GM21576 (cell line): ENCODE data around the gene LRRC38.

Source experiments
- ATAC-seq: cut with Tn5 transposase; IDR thresholded peaks from one replicate; pipeline ENCODE4 v1.9.1; 2021; ENCODE audit warnings: mild to moderate bottlenecking, moderate library complexity; ENCODE audit not compliant: unreplicated experiment

The LRRC38 gene

DNA sequence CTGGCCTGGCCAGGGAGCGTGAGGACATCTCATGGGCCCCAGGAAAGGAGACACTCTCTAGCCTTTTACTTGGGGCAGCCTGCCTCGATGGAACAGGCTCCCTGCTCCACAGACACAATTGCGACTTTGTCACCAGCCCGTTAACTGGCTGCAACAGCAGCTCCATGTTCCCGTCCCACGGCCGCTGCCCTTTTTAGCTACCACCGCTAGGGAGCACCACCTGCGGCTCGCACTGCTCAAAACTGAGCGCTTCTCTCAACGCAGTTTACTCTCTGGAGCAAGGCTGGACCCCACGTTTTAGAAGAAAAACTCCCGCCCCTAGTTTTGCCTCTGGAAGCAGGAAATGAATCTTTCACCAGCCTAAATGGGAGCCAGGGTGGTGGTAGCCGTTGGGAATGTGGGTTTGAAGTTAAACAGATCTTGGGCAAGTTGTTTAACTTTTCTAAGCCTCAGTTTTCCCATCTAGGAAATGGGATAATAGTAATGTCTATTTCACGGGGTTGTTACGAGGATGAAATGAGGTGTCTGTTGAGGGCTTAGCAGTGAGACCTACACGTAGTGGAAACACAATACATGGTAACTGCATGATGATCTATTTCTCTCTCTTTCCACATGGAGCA lies 3.5 kb upstream of the LRRC38 start:
- ATAC-seq = no peak

GRCh38 chr1:13516606-13517005 lies 2.8 kb upstream of the LRRC38 start:
- ATAC-seq = no peak

GRCh38 chr1:13514821-13515220 lies 1.0 kb upstream of the LRRC38 start:
- no peak for ATAC-seq

GRCh38 chr1:13513063-13513894 lies 524 bp downstream of the LRRC38 start:
- ATAC-seq = no peak

DNA sequence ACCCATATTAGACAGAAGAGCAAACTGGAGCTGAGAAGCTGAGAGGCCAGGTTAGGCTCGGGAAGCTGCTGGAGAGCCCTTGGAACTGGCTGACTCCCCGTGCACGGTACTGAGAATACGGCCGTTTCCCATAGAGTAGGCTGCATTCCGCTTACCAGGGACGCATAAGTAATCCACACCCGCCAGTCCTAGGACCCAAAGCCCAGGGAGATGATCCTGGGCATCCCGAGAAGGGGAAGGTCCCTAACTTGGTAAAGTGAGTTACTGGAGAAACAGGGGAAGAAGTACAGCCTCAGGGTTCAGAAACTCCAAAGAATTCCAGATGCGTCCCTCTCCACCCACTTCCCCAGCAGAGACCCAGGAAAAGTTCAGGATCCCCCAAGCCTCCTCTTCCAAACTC lies 1.3 kb downstream of the LRRC38 start:
- ATAC-seq = no peak

GRCh38 chr1:13510499-13510898 lies 3.3 kb downstream of the LRRC38 start:
- ATAC-seq = no peak

- no peak for ATAC-seq
These were observed 6.7 kb downstream of the LRRC38 start for GRCh38 chr1:13507075-13507474.

- no peak for ATAC-seq
These were observed 8.8 kb downstream of the LRRC38 start for GRCh38 chr1:13505020-13505419.

GRCh38 chr1:13500806-13501205 lies 13.0 kb downstream of the LRRC38 start:
- no peak for ATAC-seq

DNA sequence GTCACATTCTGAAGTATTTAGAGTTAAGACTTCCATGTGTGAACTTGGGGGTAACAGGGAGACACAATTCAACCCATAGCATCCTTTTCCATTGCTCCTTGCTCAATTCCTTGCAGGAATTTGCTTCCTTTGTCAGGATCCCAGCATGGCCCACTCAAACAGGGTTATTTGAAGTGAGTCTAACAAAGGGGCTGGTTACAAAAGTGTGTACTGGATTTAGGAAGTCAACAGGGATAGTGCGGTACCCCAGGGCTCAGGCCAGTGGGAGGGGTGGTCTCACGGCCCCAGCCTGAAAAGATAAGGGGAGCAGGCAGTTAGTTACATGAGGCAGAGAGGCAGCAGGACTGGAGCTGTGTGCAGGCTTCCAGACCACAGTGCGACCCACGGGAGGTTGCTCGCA lies 14.4 kb downstream of the LRRC38 start:
- no peak for ATAC-seq

DNA sequence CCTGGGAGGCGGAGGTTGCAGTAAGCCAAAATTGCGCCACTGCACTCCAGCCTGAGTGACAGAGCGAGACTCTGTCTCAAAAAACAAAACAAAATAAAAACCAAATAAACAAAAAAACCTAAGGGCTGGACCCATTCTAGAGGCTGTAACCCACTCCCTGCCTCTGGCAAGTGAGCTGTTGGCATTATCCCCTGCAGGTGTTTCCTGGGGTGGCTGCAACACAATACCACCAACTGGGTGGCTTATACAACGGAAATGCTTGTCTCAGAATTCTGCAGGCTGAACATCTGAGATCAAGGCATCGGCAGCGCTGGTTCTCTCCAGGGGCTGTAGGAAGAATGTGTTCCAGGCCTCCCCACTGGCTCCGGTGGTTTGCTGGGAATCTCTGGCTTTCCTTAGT lies 15.2 kb downstream of the LRRC38 start:
- no peak for ATAC-seq

- ATAC-seq = no peak
These were observed 18.6 kb downstream of the LRRC38 start for GRCh38 chr1:13495186-13495585.

- ATAC-seq = no peak
These were observed 19.1 kb downstream of the LRRC38 start for GRCh38 chr1:13494712-13495111.

- peak; percentile 73 for ATAC-seq
These were observed 19.8 kb downstream of the LRRC38 start for GRCh38 chr1:13494025-13494424.

- no peak for ATAC-seq
These were observed 21.1 kb downstream of the LRRC38 start for GRCh38 chr1:13492711-13493110.

DNA sequence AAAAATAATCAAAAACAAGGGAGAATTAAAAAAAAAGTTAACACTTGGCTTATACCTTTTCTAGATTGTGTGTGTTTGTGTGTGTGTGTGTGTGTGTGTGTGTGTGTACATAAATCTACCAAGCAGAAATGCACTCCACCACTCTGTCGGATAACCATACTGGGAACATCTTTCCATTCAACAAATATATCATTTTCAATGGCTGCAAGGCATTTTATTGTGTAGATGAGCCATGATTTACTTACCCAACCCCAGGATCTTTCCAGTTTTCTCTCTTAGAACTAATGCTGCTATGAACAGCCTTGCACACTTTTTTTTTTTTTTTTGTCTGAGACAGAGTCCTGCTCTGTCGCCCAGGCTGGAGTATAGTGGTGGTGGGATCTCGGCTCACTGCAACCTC lies 25.8 kb downstream of the LRRC38 start:
- no peak for ATAC-seq

DNA sequence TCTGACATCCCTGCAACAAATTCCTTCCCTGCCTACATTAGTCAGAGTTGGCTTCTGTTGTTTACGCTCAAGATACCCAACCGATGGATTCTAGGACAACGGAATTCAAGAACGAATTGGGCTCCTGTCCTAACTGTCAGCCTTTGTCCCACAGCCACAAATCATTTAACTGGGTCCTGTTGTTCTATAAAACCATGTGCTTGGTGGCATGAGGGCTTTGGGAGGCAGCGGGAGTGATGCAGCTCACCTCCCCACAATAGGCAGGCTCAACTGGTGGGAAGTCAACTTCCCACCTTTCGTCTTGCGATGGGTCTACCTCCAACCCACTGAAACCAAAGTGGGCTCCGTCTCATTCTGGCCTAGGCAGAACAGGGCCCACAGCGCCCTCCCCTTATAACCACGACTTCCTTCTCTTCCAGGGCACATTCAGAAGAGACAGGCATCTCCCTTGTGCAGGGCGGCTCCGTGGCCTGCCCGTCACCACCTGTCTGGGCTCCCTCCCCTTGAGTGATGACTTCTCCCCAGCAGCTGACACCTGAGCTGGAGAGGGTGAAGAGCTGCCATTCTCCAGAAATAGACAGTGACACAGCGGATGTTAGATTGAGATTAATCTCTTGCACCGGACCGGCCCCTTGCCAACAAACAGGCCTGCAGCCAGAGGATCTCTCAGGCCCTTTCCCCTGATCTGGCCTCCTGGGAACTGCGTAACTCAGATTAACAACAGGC lies 26.5 kb downstream of the LRRC38 start:
- ATAC-seq = no peak

DNA sequence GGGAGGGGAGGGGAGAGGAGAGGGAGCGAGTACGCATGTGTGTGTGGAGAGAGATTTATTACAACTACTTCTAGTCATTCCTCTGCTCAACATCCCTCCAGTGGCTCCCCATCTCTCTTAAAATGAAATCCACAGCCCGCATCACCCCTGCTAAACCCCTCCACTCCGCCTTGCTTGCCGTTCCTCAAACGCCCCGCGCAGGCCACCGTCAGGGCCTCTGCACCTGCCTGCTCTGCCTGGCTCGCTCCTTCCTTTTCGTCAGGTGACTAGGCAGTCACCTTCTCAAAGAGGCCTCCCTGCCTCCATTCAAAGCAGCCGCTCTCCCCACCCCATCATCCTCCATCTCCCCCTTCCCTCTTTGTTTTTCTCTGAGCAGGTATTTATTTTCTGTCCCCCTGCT lies 29.9 kb downstream of the LRRC38 start:
- no peak for ATAC-seq

GRCh38 chr1:13482600-13482999 lies 31.2 kb downstream of the LRRC38 start:
- no peak for ATAC-seq

- no peak for ATAC-seq
These were observed 34.5 kb downstream of the LRRC38 start for GRCh38 chr1:13479171-13479856.

- ATAC-seq = no peak
These were observed 35.1 kb downstream of the LRRC38 start for GRCh38 chr1:13478692-13479091.
